HPDE6-E6E7 (cell line): ENCODE data around the gene TMEM130.

Experiments used
- DNase-seq: peaks from one replicate; pipeline ENCODE4 v3.0.0; 2011; ENCODE audit warnings: missing footprints; ENCODE audit errors: extremely low spot score

TMEM130 gene, protein sequence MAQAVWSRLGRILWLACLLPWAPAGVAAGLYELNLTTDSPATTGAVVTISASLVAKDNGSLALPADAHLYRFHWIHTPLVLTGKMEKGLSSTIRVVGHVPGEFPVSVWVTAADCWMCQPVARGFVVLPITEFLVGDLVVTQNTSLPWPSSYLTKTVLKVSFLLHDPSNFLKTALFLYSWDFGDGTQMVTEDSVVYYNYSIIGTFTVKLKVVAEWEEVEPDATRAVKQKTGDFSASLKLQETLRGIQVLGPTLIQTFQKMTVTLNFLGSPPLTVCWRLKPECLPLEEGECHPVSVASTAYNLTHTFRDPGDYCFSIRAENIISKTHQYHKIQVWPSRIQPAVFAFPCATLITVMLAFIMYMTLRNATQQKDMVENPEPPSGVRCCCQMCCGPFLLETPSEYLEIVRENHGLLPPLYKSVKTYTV

DNA sequence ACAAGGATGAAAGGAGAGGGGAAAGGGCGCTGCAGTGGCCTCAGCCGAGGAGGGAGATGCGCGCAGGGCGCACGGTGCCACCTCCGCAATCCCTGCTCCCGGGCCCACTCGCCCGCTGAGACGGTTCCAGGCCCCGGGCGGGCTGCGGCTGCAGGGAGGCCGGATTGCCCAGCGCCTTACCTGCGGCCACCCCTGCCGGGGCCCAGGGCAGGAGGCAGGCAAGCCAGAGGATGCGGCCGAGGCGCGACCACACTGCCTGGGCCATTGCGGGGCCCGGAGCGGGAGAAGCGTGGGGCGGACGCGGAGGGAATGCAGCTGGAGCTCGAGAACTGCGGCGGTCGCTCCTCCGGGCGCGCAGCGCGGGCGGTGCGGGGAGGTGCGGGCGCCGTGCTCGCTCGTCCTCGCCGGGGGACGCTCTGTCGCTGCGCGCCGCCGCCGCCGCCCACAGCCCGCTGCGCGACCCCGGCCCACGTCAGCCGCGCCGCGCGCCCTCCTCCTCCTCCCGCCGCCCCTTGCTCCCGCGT lies at the start of gene TMEM130:
TMEM130 (minus strand) TSS at position 418 of the 524 bp plus-strand sequence; CDS start at position 265, 153 bp downstream.
- DNase-seq: no peak

DNA sequence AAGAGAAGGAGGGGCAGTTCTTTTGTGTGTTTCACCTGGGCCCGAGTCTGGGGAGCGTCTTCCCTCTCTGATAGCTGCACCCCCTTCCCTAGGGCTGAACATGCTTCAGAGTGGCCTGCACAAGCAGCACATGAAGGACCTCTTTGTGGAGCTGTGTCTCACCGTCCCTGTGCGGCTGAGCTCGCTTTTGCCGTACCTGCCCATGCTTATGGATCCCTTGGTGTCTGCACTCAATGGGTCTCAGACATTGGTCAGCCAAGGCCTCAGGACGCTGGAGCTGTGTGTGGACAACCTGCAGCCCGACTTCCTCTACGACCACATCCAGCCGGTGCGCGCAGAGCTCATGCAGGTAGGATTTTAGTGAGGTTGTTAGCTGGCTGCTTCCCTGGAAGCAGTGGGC lies 47.5 kb upstream of the TMEM130 start:
- DNase-seq: no peak

DNA sequence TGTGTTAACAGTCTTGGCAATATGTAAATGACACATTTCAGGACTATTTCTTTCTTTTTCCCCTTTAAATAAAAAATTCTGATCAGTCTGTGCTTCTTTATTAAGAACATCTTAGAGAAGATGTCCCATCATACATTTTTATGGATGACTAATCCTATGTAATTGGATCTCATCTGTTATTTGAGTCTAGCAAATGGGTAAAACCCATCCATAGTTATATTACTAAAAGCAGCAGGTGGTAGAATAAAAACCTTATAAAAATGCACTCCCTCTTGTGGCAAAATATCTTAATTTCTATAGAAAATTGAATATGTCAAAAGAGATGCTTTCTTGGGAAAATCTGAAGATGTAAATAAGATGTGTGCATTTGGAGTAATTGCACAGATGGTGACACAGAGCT lies 43.8 kb upstream of the TMEM130 start:
- DNase-seq: no peak

DNA sequence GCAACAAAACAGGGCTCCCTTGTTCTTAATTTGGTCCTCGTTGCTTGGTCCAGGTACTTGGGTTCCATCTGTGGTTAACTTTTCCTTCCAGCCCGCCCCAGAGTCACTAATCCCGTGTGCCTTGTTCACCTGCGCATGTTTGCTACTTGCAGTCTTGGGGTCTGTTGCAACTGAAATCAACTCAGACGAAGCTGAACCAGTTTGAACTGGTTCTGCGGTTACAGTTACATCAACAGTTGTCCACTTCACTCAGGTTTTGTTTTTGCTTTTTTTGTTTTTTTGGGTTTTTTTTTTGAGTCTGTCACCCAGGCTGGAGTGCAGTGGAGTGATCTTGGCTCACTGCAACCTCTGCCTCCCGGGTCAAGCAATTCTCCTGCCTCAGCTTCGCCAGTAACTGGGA lies 43.2 kb upstream of the TMEM130 start:
- DNase-seq: no peak

DNA sequence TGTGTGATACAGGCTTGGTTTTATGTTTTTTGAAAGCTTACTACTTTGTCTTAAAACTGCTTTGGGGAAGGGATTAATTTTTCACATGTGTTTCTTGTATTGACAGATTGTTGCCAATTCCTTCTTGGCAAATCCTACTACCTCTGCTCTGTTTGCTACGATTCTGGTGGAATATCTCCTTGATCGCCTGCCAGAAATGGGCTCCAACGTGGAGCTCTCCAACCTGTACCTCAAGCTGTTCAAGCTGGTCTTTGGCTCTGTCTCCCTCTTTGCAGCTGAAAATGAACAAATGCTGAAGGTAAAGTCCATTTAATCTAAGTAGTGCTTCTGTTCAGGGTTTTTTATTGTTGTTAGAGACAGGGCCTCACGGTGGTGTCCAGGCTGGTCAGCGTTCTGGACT lies 42.1 kb upstream of the TMEM130 start:
- no peak for DNase-seq

DNA sequence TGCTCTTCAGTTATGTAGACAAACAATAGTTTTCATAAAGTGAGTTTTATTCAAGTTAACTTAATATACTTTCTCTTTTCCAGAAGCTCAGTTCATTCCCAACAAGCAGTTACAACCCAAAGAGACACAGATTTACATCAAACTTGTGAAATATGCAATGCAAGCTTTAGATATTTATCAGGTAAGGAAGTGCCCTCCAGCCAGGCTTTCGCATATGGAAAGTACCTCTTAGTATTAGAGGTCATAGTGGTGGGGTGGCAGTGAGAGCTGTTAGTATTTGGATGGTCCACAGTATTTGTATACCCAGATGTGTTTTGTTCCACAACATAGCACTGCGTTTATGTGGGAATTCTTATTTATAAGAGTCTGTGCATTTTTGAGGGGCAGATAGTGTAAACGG lies 40.6 kb upstream of the TMEM130 start:
- no peak for DNase-seq

DNA sequence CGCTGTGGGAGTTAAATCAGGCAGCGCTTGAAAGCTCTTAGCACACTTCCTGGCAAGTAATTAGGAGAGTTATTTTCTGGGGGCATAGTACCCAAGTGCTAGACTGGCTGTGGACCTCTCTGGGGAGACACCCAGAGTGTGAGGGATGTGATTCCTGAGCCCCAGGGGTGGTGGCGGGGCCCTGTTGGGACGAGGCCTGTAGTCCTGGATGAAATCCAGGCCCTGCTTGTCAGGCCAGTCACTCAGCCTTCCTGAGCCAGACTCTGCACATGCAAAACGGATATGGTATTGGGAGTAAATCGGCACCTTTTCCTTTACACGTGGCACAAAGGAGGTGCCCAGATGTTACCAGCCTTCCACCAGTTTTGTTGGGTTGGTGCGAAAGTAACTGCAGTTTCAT lies 39.7 kb upstream of the TMEM130 start:
- DNase-seq: no peak

DNA sequence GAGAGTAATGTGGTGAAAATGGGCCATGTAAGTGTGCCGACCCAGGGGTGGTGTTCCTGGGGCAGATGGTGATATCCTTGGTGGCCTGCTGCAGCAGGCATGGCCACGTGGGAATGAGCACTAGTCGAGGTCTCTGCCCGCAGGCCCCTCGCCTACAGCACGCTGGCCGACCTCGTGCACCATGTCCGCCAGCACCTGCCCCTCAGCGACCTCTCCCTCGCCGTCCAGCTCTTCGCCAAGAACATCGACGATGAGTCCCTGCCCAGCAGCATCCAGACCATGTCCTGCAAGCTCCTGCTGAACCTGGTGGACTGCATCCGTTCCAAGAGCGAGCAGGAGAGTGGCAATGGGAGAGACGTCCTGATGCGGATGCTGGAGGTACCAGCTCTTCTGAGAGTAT lies 38.8 kb upstream of the TMEM130 start:
- no peak for DNase-seq

DNA sequence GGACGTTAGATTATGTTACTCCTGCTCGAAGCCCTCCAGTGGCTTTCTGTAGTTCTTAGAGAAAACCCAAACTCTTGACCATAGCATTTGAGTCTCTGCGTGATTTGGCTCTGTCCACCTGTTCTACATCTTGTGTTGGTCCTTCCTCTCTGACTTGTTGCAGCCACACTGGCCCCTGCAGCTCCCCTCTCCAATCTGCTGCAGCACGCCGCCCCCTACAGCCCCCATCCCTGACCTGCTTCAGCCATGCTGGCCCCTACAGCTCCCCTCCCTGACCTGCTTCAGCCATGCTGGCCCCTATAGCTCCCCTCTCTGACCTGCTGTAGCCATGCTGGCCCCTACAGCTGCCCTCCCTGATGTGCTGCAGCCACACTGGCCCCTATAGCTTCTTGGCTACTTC lies 37.8 kb upstream of the TMEM130 start:
- no peak for DNase-seq

DNA sequence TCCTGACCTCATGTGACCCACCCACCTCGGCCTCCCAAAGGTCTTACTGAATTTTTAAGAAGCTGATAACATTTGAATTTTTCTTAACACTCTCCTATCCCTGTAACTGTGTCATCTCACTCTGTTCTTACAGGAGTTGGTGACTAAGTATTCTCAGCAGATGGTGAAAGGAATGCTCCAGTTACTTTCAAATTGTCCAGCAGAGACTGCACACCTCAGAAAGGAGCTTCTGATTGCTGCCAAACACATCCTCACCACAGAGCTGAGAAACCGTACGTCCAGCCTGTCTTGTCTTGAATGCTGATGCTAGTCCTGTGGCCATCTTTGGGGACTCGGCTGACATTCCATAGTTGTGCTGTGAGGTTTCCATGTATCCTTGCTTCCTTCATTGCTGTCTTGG lies 33.4 kb upstream of the TMEM130 start:
- DNase-seq: no peak

DNA sequence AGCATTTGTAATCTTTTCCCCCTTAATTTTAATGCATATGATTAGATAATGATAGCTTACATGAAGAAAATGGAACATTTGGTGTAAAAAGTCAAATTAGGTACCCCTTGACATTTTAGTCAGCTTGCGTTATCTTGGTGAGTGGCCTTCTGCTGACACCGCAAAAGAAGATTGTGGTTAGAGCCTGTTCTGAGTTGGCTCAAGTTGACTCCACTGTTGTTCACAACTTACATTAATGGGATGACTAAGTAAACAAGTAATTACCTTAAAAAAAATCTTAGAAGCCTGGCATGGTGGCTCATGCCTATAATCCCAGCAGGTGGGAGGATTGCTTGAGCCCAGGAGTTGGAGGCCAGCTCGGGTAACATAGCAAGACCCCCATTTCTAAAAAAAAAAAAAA lies 32.7 kb upstream of the TMEM130 start:
- no peak for DNase-seq

DNA sequence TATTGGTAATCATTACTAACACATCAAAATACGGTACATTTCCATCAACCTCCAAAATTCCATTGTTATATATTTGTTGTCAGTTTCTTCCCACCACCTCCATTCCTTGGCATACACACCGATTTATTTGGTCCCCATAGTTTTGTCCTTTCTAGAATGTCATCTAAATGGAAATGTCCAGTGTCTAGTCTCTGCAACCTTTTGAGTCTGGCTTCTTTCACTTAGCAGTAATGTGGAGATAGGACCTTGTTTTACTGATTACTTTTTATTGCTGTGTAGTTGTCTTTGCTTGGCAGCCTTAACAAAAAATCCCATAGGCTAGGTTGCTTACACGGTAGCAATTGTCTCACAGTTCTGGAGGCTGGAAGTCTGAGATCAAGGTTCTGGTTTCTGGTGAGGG lies 31.0 kb upstream of the TMEM130 start:
- DNase-seq: no peak

DNA sequence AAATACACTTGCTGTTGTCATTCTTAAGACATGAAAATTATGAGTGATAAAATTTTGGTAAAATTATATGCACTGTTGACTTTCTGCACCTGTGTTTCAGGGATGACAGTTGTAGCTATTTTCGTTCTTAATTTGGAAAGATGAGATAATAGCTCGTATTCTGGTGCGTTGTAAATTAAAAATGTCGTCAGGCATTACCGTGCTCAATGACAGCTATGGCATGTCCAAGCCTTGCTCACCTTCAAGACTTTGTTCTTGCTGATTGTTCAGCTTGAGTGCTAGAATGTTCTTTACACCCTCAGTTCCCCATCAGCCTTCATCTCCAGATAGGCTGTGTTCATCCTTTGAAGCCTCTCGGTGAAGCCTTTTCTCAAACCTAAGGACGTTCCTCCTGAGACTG lies 30.0 kb upstream of the TMEM130 start:
- no peak for DNase-seq

DNA sequence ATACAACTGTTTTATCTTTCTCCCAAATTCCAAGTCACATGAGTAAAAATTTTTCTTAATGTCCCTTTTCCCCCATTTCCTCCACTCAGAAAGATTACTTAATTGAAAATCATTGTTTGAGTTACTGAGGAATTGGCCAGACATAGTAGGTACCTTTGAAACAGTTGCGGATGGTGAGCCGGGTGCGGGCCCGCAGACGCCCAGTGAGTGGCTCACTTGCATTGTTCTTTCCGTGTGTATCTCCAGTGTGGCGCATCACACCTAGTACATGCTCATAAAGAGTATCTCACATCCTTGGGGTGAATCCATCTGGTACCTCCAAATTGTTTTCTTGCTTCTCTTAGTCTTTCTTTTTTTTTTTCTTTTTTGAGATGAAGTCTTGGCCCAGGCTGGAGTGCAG lies 22.8 kb upstream of the TMEM130 start:
- no peak for DNase-seq

DNA sequence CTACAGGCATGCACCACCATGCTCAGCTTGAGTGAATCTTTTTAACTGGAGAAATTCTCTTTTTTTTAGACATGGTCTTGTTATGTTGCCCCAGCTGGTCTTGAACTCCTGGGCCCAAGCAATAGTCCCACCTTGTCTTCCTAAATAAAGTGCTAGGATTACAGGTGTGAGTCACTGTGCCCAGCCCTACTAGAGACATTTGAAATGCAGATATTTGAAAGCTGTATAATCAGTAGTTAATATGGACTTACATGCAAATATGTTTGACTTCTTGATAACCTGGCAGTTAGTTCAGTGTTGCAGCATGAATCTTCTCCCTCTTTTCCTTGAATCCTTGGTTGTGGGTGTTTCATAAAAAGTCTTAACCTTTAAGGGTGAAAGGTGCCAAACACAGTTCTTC lies 17.2 kb upstream of the TMEM130 start:
- no peak for DNase-seq

DNA sequence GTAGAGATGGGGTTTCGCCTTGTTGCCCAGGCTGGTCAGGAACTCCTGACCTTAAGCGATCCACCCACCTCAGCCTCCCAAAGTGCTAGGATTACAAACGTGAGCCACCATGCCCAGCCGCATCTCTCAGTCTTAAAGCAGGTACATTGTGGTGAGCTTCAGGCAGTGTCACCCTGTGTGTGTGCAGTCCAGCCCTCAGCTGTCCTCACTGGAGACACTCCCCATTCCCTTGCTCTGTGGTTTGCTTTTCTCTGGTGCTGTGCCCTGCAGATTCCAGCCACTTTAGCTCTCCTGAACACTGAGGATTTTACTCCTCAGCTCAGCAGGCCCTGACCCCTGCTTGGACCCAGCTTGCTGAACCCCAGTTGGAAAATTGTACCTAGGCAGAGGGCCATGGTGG lies 14.6 kb upstream of the TMEM130 start:
- no peak for DNase-seq

DNA sequence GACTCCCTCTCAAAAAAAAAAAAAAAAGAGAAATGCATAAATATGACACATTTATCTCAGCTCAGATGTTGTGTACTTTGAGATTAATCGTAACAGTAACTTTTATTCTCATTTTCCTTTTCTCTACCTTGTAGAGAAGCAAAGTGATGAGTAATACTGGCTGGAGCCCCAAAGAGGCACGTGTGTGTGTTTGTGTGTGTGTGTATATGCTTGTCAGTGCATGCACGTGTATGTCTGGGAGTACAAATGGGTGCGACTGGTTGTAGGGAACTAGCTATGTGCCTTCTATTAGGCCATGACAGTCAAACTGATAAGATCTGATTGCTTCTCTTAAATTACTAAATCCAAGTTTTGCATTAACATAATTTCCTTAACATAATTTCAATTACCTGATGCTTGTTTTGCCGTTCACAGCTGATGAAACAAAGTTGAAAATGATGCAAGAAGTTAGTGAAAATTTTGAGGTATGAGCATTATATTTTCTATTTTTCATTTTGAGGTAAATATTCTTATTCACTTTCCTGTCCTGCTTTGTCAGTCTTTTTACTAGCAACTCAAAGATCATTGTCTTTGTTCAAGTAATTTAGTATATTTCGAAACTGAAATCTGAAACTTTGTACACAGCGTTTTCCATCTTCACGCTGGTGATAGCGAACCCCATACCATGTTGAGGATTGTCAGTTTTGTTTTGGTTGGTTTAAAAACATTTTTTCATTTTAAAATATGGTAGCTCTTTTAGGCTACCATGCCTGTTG lies 11.9 kb upstream of the TMEM130 start:
- DNase-seq: no peak

DNA sequence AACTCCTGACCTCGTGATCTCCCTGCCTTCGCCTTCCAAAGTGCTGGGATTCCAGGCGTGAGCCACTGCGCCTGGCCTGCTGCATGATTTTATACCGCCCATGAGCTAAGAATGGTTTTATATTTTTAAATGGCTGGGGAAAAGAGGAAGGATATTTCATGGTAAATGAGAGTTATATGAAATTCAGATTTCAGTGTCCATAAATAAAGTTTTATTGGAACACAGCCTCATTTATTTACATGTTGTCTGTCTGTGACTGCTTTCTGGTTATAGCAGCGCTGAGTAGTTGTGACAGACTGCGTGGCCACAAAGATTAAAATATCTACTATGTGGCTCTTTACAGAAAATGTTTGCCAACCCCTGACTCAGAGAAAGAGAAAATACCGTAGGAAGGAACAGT lies 10.7 kb upstream of the TMEM130 start:
- no peak for DNase-seq

DNA sequence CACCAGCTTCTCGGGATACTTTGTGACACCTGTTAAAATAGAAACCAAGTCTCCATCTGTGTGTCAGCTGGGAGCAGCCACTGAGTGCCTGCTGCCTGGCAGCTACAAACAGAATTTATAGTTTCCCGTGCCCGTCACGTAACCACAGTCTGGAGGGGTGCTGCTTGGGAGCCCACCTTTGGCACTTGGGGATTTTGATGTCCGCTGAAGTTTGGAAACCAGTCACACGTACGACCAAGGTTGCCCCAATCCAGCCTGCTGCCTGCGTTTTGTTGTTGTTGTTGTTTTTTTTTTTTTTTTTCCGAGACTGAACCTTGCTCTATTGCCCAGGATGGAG lies 10.1 kb upstream of the TMEM130 start:
- no peak for DNase-seq

DNA sequence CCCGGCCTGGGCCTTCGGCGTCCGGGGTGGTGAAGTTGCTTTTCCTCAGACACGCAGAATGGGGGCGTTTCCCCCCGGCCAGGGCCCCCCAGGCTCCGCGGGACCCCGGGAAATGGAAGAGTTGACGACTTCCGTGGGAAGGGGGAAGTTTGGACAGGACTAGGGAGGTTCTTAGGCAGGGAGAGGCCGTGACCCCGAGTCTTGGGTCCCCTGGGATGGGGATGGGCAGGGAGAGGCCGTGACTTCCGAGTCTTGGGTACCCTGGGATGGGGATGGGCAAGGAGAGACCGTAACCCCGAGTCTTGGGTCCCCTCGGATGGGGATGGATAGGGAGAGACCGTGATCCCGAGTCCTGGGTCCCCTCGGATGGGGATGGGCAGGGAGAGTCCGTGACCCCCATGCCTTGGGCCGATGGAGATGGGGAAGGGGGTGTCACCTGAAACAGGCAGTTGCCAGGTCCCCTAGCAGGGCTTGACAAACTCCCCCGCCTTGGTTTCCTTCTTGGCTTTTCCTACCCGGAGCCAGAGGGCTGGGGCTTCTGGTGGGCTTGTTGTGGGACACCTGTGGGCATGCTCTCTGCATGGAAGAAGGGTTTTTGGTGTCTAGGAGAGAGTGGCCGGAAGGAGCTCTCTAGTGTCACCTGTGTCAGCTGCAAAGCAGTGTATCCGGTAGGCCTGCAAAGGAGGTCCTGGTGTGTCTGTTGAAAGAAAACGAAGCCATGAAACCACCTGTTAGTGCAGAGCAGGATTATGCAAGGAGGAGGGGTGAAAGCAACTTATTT lies 9.6 kb upstream of the TMEM130 start:
- no peak for DNase-seq

DNA sequence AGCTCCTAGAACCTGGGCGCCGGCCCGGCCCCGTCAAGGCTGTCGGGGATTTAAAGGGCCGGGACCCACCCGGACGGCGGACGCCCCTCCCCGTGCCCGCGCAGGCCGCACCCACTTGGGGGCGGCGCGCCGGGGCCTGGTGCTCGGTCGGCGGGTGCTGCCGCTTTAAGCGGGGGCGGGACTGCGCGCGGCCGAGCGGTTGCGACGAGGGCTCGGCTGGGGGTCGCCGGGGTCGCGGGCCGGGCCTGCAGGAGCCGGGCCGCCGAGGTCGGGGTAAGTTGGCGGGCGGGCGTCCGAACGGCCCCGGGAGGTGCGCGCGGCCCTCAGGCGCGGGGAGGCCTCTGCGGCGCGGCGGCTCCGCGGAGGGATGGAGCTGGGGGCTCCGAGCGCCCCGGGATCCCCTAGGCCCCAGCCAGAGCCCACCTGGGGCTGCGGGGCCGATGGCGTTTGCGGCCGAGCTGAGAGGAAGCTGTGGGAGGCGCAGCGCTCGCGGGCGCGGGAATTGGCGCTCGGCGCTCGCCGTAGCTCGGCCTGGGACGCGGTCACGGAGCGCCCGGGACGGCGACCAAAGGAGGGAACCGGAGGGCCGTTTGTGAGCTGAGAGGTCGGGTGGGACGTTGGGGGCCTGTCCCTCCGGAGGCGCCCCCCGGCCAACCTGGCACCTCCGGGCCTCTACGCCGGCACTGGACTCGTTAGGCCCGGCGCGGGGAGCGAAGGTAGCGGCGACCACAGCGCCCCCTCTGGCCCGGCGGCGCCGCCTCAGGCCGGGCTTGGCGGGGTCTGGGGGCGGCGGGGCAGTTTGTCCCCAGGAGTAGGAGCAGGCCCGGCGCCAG lies 8.8 kb upstream of the TMEM130 start, which contains the start of gene TRRAP:
TRRAP (plus strand) TSS at position 168 of the 833 bp plus-strand sequence. CDS start 2,619 bp downstream, outside the sequence.
- peak; percentile 50 for DNase-seq
